SU-DHL-6 (cell line): ENCODE measurements around the gene DNM2.

ENCODE experiments used
- CTCF ChIP-seq: fragments of 200-600 bp; sonication (generic); IDR thresholded peaks from one replicate; pipeline ENCODE4 v1.5.1; 2017; ENCODE audit warnings: antibody characterized with exemption, mild to moderate bottlenecking, low read length, moderate library complexity; ENCODE audit not compliant: insufficient read depth, poor library complexity, severe bottlenecking
- EZH2phosphoT487 ChIP-seq: fragments of 200-600 bp; sonication (generic), shearing (Covaris generic); conservative IDR thresholded peaks from 2 replicates; pipeline ENCODE4 v1.6.1; 2018; ENCODE audit warnings: mild to moderate bottlenecking, antibody characterized with exemption, low read length, moderate library complexity, mixed read lengths

DNA sequence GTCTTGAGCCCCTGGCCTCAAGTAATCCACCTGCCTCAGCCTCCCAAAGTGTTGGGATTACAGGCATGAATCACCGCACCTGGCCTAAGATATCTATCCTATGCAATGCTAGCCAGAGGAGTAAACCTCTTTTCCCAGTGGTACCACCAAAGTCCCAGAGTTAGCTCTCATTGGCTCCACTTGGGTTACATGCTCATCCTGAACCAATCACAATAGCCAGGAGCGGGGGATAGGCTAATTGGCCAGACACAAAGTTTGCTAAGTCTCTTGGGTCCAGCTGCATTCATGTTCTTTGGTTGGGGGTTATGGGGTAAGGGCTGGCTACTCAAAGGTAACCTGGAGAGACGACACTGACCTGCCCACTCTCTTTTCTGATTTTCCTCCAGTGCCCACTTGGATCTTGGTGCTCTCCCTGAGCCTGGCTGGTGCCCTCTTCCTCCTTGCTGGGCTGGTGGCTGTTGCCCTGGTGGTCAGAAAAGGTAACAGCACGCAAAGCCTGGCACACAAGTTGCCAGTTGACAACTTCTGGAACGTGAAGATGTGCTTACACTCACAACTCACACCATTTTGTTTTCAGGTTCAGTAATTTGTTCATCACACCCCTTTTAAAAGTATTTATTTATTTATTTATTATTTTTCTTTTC lies 138.1 kb downstream of the DNM2 start:
- TF ChIP-seq CTCF (peak; percentile 54), EZH2phosphoT487 (no peak)
